Measurements from ENCODE around the gene CHD8.
A peak's percentile ranks its signal among the peaks of the same experiment; 100 is the strongest.
"Not testable (repeated sequence)": the region's sequence is repeated elsewhere in the genome, so short reads cannot be mapped to it uniquely, and the experiment has no call there.

Gene CHD8

GRCh38 chr14:21431126-21431525 lies 24.8 kb downstream of the CHD8 start:
- no peak for DNase-seq

GRCh38 chr14:21428930-21429329 lies 27.0 kb downstream of the CHD8 start:
- peak; percentile 3 for DNase-seq

- no peak for DNase-seq
These were observed 29.2 kb downstream of the CHD8 start for GRCh38 chr14:21426692-21427091.

DNA sequence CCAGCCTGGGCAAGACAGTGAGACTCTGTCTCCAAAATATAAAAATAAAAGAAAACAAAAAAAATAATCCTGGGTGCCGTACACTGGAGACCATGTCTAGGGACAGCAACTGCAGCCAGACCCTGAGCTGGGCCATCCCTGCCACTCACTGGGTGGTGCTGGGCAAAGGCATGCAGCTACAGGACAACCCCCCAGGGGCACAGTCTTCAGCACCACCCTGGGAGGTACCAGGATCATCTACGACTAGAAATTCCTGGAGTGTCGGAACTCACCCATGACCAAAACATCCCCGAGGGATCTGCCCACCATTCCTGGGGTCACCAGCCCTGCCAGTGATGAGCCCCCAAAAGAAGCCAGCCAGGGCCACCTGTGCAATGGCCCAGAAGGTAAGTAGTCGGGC lies 36.4 kb downstream of the CHD8 start:
- DNase-seq = no peak

- DNase-seq = no peak
These were observed 40.6 kb downstream of the CHD8 start for GRCh38 chr14:21415329-21415728.

DNA sequence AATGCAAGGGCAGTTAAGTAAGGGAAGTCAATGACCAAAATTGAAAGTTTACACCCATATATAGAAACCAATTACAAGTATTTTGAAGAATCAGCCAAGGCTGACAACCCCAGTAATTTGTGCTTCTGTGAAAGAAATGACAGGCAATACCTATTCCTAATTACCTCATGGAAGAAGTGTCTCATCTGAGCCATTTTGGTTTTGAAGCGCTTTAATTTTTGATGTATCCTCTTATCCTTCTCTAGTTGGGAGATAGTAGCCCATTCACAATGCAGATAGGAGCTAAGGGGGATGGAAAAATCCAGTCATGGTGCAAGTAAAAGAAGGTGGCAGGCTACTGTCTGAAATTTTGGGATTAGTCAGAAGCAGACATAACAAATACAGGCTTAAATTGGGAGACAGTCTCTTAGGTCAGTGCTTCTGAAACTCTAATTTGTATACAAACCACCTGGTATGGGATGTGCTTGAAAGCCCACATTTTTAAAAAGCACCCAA lies 41.7 kb downstream of the CHD8 start:
- no peak for DNase-seq

GRCh38 chr14:21408147-21408546 lies 47.8 kb downstream of the CHD8 start:
- no peak for DNase-seq

GRCh38 chr14:21406213-21406612 lies 49.7 kb downstream of the CHD8 start:
- DNase-seq = no peak

DNA sequence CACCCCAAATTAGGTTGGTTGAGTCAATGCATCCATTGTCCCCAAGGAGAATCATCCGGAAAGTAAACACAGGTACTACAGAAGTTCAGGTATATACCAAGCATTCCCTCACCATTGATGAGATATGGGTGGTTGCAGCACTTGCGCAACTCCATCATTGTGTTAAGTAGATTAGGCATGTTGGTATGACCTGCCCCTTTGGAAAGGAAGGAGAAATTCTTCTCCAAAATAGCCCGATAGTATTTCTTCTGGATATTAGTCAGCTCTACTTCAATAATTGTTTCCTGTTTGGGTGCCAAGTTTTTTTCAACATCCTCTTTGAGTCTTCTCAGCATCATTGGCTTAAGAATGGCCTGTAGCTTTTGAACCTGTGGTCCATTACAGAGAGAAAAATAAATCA lies 50.8 kb downstream of the CHD8 start:
- DNase-seq = no peak

GRCh38 chr14:21399311-21399870 lies 56.5 kb downstream of the CHD8 start:
- no peak for DNase-seq

DNA sequence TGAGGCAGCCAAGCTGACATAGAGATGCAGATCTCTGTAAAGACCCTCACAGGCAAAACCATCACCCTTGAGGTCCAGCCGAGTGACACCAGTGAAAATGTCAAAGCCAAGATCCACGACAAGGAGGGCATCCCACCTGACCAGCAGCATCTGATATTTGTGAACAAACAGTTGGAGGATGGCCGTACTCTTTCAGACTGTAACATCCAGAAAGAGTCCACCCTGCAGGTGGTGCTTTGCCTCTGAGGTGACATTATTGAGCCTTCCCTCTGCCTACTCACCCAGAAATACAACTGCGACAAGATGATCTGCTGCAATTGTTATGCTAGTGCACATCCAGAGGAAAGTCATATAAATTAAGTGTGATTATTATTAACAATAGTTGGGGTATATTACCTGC lies 57.0 kb downstream of the CHD8 start:
- DNase-seq = no peak

DNA sequence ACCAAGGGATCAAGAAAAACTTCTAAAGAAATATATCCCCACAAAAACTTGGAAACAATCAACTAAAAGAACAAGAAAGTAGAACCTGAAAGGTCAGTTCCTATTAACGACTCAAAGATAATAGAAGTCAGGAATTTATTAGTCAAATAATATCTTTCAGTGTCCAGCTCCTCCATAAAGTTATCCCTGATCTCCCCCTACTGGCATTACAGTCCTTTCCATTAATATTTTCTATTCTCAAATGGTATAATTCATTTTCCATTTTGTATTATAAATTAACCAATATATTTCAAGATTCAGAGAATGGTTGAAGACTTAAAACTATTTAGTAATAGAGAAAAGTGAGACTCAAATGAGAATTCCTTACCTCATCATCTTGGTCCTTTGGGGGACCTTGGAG lies 60.5 kb downstream of the CHD8 start:
- no peak for DNase-seq

- DNase-seq = no peak
These were observed 70.6 kb downstream of the CHD8 start for GRCh38 chr14:21385188-21385904.

DNA sequence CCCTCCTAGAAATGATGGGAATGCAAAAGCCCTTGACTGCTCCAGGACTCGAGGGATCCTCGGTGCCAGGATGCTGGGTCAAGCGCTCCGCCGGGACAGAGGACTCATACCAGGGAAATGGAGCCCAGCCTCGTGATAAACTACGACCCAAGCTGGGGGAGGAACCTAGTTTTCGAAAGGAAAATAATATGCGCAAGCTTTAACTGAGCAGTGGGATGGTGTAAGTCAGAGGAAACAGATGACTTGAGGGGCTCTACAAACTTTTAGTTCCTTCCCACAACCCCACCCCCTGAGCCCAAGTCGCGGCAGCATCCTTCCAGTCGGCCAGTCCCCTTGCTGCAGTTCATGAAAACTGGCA lies 71.5 kb downstream of the CHD8 start:
- no peak for DNase-seq

DNA sequence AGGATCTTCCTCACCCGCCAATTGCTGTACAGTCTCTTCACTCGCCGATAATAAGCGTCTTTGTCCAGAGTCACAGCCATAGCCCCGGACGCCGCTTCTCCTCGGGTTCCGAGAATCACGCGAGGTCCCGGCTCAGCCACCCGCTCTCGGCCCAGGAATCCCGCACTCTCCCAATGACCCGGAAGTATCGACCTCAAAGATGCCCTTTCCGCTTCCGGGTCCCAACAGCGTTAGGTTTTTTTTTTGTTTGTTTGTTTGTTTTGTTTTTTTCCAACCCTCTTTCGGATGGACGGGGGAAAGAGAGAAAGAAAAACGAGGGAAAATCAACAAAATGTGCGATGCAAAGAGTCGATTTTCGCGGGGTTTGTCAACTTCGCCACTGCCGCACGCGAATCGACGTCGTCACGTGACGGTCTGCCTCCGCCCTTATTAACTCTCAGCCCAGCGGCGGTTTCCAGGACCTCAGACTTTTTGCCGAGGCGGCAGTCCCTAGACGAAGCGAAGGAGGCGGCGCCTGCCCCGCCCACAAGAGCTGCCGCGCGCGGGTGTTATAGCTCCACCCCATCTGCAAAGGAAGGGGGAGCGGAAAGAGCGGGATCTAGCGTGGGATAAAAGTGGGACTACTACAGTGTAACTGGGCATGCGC lies 72.0 kb downstream of the CHD8 start, which contains the start of gene SUPT16H:
Gene SUPT16H, minus strand, starts transcription at position 172 of the 646 bp plus-strand sequence. Its CDS starts 92 bp downstream, at position 80.
- peak; percentile 90 for DNase-seq

DNA sequence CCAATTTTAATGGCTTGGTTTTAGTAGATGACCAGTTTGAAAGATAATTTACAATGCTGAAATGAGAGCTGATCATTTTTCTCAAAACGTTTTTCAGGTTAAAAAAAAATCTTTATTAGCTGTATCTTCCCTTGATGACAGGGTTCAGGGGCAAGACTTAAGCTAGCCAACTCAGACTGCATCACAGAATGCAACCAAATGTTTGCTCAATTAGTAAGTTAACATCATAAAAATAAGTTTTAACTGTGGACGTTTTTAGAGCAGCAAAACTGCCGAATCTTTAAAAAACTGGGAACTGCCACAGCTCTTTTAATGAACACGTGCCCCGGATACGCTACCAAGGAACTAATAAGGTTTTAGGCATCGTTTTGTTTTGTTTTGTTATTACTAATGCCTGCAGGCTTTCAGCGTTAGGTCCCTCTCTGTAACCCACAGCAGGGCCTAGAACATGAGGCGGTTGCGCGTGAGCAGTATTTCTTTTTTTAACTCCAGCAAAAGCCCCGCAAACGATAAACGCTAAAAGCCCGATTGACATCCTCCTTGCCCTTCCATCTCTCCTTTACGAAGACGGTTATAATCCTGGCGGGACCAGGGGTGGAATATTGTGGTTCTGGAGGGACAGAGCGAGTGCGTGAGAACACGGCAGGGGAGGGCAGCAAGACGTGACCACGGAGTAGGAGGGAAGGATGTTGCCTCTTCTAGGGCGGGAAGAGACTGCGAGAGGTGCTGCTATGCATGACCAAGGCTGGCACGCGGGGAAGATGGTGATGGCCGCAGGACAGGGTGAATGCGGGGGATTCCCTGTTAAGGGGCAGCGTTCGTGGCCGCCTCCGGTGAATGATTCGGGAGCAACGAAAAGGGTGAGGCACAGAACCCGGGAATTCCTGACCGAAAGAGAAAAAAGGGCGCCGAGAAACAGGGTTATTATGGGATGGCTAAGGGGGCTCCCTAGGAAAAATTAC lies 72.8 kb downstream of the CHD8 start:
- DNase-seq = no peak

DNA sequence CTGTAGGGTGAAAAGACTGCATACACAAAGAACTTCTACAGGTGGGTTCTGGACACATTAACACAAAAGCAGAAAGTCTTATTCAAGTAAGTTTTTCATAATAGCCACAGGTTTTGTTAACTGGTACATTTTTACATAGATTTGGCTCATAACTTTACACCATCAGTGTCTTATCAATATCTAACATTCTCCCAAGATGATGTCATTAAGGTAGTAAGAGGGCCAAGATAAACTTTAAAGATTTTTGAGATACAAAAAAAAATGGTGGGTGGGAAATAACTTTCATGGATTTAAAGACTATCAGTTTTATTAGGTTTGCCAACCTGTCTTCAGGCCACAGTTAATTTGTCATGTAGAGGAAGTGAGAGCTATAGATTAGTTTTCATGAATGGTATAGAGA lies 73.8 kb downstream of the CHD8 start:
- no peak for DNase-seq

- no peak for DNase-seq
These were observed 76.6 kb downstream of the CHD8 start for GRCh38 chr14:21379338-21379737.

- no peak for DNase-seq
These were observed 81.9 kb downstream of the CHD8 start for GRCh38 chr14:21373980-21374379.

- not testable (repeated sequence) for DNase-seq
These were observed 83.1 kb downstream of the CHD8 start for GRCh38 chr14:21372814-21373213.

DNA sequence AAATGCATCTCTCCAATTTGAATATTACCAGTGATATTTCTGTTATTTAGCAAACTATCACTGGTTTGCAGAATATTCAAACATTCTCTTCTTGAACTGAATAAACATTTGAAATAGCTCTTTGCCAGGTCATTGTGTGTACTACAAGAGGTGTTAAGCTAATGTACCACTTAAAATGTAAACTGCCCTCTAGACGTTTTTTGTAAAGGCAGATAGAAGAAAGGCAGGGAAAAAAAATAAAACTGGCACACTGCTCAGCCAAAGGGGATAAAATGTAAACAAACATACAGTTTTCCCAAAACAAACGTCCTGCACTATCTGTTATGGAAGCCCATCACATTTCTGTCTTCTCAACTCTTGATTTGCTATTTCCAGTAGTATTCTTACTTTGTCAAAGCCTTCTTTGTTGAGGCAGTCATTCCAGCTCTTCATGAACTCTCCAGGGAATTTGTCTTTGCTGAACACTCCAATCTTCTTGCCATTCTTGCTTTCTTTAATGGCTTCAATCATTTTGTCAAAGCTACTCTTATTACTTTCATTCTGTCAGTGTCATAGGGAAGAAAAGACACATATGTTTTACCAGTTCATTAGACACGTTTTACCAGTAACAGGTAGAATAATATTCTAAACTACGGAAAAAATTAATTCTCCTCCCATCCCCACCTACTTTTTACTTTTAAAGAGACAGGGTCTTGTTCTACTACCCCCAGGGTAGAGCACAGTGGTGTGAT lies 85.8 kb downstream of the CHD8 start:
- no peak for DNase-seq

DNA sequence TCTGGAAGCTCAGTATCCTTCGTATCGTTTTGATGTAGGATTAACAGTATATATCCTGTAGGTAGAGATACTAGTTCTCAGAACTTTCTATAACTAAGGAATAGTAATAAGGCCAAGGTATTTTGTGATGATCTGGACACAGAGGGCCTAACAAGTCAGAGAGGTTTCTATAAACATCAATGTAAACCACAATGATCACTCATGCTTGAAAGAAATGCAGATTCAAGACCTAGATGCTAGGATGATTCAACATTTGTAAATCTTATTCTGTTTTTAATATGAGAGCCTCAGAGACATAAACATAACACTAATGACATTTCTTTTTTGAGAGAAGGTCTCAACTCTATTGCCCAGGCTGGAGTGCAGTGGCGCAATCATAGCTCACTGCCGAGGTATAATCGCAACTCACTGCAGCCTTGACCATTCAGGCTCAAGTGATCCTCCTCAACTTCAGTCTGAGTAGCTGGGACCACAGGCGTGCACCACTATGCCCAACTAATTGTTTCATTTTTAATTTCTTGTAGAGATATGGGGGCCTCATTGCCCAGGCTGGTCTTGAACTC lies 88.3 kb downstream of the CHD8 start:
- DNase-seq = no peak

All from NCI-H2081 treated with DMSO at 0.1 percent for 48 hours (cell line).